Fibroblast of villous mesenchyme (primary cell): ENCODE measurements around the gene SLIT3. TPM values are rescaled to one million over a fixed set of nuclear protein-coding genes. Genes with fewer than 3 reads are reported as not detected.

Source experiments
- DNase-seq: peaks from one replicate; pipeline ENCODE4 v3.0.0-alpha.2; 2010; ENCODE audit warnings: low read depth
- H3K4me3 ChIP-seq: 2 replicates; pipeline ENCODE4 v1.5.1; 2011; ENCODE audit warnings: low read depth, mild to moderate bottlenecking, low read length
- total RNA-seq: library from RNA; depleted of rRNA; stranded (reverse); fragments of >200 nt; gene quantifications from 2 replicates; pipeline ENCODE4 v1.2.3, GENCODE V29; 2012
- TF ChIP-seq, protein P1 (sequence below): IDR thresholded peaks from 2 replicates; pipeline ENCODE4 v1.5.1; 2012; ENCODE audit warnings: low read depth, mild to moderate bottlenecking, low read length; ENCODE audit not compliant: insufficient read depth

The SLIT3 gene
- total RNA-seq, 1 donor: under 0.01 TPM

DNA sequence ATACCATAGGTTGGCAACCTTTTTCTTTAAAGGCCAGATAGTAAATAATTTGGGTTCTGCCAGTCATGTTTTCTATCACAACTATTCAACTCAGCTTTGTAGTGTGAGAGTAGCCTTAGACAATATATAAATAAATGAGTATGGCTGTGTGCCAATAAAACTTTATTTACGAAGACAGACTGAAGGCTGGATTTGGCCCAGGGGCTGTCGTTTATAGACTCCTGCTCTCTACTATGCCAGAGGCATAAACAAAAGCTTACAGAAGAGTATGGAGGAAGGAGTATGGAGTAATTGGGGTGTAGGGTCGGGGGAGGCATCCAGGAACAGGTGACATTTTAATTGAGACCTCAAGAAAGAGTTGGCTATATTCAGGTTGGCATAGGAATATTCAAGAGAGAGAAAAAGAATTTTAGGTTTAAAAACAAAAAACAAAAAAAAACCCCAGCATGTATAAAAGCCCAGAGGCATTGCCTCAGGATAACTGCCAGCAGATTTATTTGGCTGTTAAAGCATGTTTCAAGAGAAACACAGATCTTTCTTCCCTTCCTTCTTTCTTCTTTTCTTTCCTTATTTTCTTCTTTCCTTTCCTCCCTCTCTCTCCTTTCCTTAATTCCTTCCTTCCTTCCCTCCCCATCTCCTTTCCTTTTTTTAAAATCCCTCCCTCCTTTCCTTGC is 39.9 kb downstream of the SLIT3 start:
- TF ChIP-seq, protein P1, sequence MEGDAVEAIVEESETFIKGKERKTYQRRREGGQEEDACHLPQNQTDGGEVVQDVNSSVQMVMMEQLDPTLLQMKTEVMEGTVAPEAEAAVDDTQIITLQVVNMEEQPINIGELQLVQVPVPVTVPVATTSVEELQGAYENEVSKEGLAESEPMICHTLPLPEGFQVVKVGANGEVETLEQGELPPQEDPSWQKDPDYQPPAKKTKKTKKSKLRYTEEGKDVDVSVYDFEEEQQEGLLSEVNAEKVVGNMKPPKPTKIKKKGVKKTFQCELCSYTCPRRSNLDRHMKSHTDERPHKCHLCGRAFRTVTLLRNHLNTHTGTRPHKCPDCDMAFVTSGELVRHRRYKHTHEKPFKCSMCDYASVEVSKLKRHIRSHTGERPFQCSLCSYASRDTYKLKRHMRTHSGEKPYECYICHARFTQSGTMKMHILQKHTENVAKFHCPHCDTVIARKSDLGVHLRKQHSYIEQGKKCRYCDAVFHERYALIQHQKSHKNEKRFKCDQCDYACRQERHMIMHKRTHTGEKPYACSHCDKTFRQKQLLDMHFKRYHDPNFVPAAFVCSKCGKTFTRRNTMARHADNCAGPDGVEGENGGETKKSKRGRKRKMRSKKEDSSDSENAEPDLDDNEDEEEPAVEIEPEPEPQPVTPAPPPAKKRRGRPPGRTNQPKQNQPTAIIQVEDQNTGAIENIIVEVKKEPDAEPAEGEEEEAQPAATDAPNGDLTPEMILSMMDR: no peak
- no peak overlapping the region for H3K4me3 ChIP-seq
- DNase-seq: no peak

DNA sequence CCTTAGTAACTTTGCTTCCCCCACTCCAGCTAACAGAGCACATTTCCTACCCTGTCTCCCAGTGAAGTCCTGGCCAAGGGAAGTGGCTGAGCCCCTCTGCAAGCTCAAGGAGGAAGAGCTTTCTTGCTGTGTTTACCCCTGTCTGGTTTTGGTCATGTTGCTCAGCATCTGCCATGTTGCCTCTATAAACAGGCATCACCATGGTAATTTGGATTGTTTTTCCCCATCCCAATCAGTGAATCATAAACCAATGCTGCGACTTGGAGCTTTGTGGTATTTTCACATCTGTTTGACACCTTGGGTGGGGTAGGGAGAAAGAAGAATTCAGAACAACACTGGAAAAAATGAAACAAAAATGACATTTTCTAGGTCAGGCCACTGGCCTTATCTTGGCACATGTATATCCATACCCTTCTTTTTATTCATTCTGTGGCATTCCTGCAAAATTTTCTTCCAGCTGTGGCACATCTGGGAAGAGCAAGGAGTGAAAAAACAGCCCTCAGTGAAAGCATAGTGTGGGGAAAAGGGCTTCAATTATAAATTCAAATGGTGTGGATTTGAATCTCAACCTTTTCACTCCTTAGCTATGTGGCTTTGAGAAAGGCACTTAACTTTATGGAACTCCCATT is 42.5 kb downstream of the SLIT3 start:
- no peak overlapping the region for H3K4me3 ChIP-seq
- DNase-seq: no peak
- TF ChIP-seq, protein P1: no peak

DNA sequence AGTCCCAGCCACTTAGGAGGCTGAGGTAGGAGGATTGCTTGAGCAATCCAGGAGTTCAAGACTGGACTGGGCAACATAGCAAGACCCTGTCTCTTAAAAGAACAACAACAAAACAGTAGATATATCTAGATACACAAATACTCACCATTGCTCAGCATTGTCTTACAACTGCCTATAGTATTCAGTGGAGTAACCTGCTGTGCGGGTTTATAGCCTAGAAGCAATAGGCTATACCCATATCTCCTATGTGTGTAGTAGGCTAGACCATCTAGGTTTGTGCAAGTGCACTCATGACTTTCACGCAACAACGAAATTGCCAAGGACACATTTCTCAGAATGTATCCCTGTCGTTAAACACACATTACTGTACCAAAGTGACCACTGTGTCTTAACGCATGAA is 44.7 kb downstream of the SLIT3 start:
- TF ChIP-seq, protein P1: no peak
- no peak for DNase-seq
- no peak overlapping the region for H3K4me3 ChIP-seq

DNA sequence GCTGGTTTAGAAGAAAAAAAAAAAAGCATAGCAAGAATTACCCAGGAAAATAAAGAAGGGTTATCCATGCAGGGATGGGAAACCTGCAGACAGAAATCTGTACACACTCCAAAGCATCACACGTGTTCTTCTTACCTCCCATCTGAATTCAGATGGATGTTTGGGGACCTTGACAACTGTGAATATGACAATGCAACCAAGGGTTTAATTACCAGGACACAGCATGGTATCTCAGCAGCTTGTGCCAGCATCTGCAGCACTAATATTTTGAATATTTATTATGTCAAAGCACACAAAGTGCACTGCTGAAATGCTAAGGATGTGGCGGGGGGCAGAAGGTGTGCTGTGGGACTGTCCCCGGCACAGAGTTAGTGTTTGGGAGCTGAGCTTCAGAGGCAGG is 47.9 kb downstream of the SLIT3 start:
- no peak for DNase-seq
- TF ChIP-seq, protein P1: no peak
- H3K4me3 ChIP-seq: no peak overlapping the region

DNA sequence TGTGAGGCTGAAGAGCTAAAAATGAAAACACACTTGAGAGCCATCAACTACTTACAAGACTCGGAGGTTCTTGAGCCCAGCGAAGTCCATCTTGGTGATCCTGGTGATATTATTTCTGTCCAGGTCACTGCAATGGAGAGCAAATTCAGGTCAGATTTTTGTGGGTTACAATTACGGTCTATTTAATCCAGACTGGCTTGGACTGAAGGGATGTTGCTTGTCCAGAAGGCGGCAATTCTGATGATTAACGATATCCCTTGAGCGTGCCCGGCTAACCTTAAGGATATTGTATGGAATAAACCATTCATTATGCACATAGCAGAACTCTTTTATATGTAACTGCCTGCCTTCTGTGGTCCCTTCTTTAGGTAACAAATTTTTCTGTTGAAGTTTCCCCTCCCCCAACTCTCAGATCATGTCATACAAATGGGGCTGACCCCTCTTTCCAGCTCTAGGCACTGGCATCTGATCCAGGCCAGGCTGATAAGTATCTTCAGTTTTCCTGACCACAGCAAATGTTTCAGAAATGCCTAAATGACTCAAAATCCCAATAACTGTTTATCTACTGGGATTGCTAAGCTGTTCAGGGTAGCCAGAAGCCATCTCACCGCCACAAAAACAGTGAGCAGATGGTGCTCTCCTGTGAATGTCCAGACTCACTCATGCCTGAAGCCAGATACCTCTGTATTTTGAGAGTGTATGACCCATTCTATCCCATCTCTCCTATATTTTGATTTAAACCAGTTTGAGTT is 49.4 kb downstream of the SLIT3 start:
- TF ChIP-seq, protein P1: no peak
- no peak for DNase-seq

DNA sequence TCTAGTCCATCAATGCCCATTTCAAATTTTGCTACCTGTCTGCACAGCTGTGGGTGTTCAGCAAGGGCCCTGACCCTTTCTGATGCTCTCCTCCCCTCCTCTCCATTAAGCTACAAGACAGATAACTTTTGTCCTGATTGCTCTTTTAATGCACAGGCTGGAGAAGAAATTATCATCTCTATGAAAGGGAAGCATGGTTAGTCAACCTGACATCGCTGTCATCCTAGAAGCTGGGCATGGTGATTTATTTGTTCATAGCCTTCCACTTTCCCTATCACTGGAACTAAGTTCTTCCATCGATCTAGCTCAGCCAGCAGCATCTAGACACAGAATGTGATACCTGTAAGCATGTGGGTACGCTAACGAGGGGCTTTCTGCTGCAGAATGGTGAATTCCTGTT is 50.1 kb downstream of the SLIT3 start:
- TF ChIP-seq, protein P1: no peak
- H3K4me3 ChIP-seq: no peak overlapping the region
- no peak for DNase-seq

More for the DNA sequence above, 49.4 kb downstream of the SLIT3 start:
- no peak overlapping the region for H3K4me3 ChIP-seq
